ENCODE measurements around the gene CCDC107.
"Not testable (repeated sequence)": the region's sequence is repeated elsewhere in the genome, so short reads cannot be mapped to it uniquely, and the experiment has no call there.

The CCDC107 gene

GRCh38 chr9:35627575-35627974 lies 30.5 kb upstream of the CCDC107 start:
- no peak for TF ChIP-seq CTCF (IDR thresholded peaks at IDR 0.05; ENCODE audit: borderline replicate concordance, control extremely low read depth, extremely low read depth, insufficient read depth, missing control alignments)
- no peak for DNase-seq (ENCODE audit: low spot score)
- in situ Hi-C loops (cut with MboI; ENCODE audit: low sequenced_read_pairs, unreplicated experiment): no loop called here

DNA sequence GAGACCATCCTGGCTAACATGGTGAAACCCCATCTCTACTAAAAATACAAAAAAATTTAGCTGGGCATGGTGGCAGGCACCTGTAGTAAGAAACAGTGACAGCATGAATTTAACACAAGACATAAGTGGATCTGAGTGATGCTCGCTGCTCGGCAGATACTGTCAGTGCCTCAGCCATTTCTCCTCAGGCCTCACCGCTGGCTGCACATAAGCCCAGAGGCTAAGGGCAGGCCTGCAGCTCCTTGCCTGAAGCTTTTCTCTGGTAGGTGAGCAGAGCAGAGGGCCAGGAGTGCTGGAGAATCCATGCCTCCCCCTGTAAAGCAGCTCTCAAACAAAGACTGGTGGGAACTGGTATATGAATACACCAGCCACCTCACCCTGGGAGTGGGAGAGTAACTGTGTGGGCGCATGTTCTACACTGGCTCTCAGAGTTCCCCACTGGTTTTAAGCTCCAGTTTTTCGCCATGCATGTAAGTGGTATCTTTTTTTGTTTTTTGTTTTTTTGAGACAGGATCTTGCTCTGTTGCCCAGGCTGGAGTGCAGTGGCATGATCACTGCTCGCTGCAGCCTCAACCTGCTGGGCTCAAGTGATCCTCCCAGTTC lies 29.6 kb upstream of the CCDC107 start:
- in situ Hi-C loops (cut with MboI; ENCODE audit: low sequenced_read_pairs, unreplicated experiment): no loop called here
- DNase-seq (ENCODE audit: low spot score): no peak
- no peak for TF ChIP-seq CTCF (IDR thresholded peaks at IDR 0.05; ENCODE audit: borderline replicate concordance, control extremely low read depth, extremely low read depth, insufficient read depth, missing control alignments)

DNA sequence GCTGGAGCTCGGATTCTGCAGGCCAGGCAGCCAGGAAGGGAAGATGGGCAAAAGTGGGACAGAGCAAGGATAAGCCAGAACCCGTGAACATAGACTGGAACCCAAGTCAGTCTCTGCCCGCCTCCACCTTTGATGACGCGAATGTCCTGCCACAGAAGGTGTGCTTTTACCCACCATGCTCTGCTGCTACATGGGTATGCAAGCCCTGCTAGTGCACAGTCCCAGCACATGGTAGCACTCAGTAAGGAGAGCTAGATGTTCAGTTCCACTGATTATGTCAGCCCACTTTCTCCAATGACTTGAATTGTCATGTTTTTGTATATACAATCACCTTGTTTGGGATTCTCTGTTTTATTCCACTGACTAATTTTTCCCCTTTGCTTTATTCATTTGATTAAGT lies 28.5 kb upstream of the CCDC107 start:
- no peak for TF ChIP-seq CTCF (IDR thresholded peaks at IDR 0.05; ENCODE audit: borderline replicate concordance, control extremely low read depth, extremely low read depth, insufficient read depth, missing control alignments)
- in situ Hi-C loops (cut with MboI; ENCODE audit: low sequenced_read_pairs, unreplicated experiment): no loop called here

GRCh38 chr9:35635730-35636129 lies 22.4 kb upstream of the CCDC107 start:
- TF ChIP-seq CTCF (IDR thresholded peaks at IDR 0.05; ENCODE audit: borderline replicate concordance, control extremely low read depth, extremely low read depth, insufficient read depth, missing control alignments): no peak
- no peak for DNase-seq (ENCODE audit: low spot score)
- in situ Hi-C loops (cut with MboI; ENCODE audit: low sequenced_read_pairs, unreplicated experiment): no loop called here

More for the DNA sequence above, 28.5 kb upstream of the CCDC107 start:
- DNase-seq (ENCODE audit: low spot score): no peak

GRCh38 chr9:35636135-35636876 lies 21.8 kb upstream of the CCDC107 start:
- in situ Hi-C loops (cut with MboI; ENCODE audit: low sequenced_read_pairs, unreplicated experiment): no loop called here
- no peak for DNase-seq (ENCODE audit: low spot score)
- no peak for TF ChIP-seq CTCF (IDR thresholded peaks at IDR 0.05; ENCODE audit: borderline replicate concordance, control extremely low read depth, extremely low read depth, insufficient read depth, missing control alignments)

DNA sequence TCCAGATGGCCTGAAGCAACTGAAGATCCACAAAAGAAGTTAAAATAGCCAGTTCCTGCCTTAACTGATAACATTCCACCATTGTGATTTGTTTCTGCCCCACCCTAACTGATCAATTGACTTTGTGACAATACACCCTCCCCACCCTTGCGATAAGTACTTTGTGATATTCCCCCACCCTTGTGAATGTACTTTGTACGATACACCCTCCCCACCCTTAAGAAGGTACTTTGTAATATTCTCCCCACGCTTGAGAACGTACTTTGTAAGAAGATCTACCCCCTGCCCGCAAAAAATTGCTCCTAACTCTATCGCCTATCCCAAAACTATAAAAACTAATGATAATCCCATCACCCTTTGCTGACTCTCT lies 21.2 kb upstream of the CCDC107 start:
- DNase-seq (ENCODE audit: low spot score); in situ Hi-C loops (cut with MboI; ENCODE audit: low sequenced_read_pairs, unreplicated experiment): not testable (repeated sequence)

GRCh38 chr9:35637427-35637955 lies 20.6 kb upstream of the CCDC107 start:
- in situ Hi-C loops (cut with MboI; ENCODE audit: low sequenced_read_pairs, unreplicated experiment): not testable (repeated sequence)

DNA sequence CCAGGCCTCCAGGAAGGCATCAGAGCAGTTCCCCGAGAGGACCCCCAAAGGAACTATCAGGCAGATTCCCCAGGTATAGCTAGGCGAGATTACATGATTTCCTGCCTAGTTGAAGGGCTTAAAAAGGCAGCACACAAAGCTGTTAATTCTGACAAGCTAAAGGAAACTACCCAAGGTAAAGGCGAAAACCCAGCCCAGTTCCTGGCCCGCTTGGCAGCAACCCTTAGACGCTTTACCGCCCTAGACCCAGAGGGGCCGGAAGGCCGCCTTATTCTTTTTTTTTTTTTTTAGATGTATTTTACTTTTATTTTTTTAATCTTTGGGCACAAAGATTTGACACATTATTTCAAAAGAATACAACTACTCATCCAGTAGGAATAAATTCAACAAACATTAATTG lies 19.3 kb upstream of the CCDC107 start:
- DNase-seq (ENCODE audit: low spot score); in situ Hi-C loops (cut with MboI; ENCODE audit: low sequenced_read_pairs, unreplicated experiment): not testable (repeated sequence)

More at GRCh38 chr9:35637427-35637955, 20.6 kb upstream of the CCDC107 start:
- not testable (repeated sequence) for DNase-seq (ENCODE audit: low spot score)

DNA sequence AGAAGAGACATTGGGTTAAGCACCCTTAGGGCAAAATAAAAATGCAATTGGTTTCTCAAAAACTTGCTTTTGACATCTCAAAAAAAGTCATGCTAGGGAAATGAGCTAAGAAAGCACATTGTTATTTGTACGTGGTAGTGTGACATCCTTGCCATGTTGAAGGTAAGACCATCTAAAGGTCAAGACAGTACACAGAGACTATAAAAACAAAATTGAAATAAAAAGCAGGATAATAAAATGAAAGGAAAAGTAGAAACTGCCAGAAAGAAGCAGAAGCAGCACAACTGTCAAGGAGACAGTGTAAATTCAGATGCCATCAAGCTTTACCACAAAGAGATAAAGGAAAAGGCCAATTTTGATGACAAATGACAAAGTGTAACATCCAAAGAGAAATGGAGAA lies 18.9 kb upstream of the CCDC107 start:
- in situ Hi-C loops (cut with MboI; ENCODE audit: low sequenced_read_pairs, unreplicated experiment); DNase-seq (ENCODE audit: low spot score): not testable (repeated sequence)
